Prostate gland (tissue), 2 donors: ENCODE data around the gene TRIM7. TPM values are rescaled to one million over a fixed set of nuclear protein-coding genes. Genes with fewer than 3 reads are reported as not detected.
"Not testable (repeated sequence)": the region's sequence is repeated elsewhere in the genome, so short reads cannot be mapped to it uniquely, and the experiment has no call there.

Experiments used
- DNase-seq: peaks from one replicate; pipeline ENCODE4 v3.0.0-alpha.2; 2019; ENCODE audit warnings: low spot score
- H3K27ac ChIP-seq, 2 donors: fragments of 200-600 bp; sonication (generic); 2 replicates each; pipeline ENCODE4 v1.5.1; 2017 to 2019
- H3K27me3 ChIP-seq: fragments of 200-600 bp; sonication (generic); replicated peaks from 2 replicates; pipeline ENCODE4 v1.5.1; 2019; ENCODE audit not compliant: insufficient read depth
- H3K36me3 ChIP-seq, 2 donors: fragments of 200-600 bp; sonication (generic); 1 replicate in 1 of 2; 2 replicates in 1 of 2; pipeline versions ENCODE4 v1.5.1 to v1.8.1; 2017 to 2019
- H3K4me1 ChIP-seq: fragments of 200-600 bp; sonication (generic); replicated peaks from 2 replicates; pipeline ENCODE4 v1.5.1; 2019
- H3K4me3 ChIP-seq, 2 donors: fragments of 200-600 bp; sonication (generic); 2 replicates each; pipeline ENCODE4 v1.5.1; 2017 to 2019
- H3K9me3 ChIP-seq: fragments of 200-600 bp; sonication (generic); 2 replicates; pipeline ENCODE4 v1.5.1; 2017
- POLR2A ChIP-seq: fragments of 450-650 bp; IDR thresholded peaks from one replicate; pipeline ENCODE4 v1.6.1; 2016; ENCODE audit warnings: antibody characterized with exemption, mild to moderate bottlenecking
- POLR2AphosphoS5 ChIP-seq: sonication (generic); formaldehyde crosslinking; IDR thresholded peaks from one replicate; pipeline ENCODE4 v1.6.1; 2017; ENCODE audit warnings: antibody characterized with exemption
- WGBS: methylation state at CpG from one replicate; pipeline ENCODE4 v1.1.5; 2018; 5-methylcytosine and 5-hydroxymethylcytosine counted together
- intact Hi-C: fragments of 100-400 bp; cut with DNase I; formaldehyde crosslinking; loops from one replicate; pipeline ENCODE4 v1.14.2; 2022
- total RNA-seq, 2 donors: library from RNA; depleted of rRNA; stranded (reverse); fragments of >200 nt; gene quantifications; one replicate each; pipeline ENCODE4 v1.1.0, GENCODE V29; 2016
- TF ChIP-seq, protein P1 (sequence below), 4 experiments: fragments of 200-600 bp in 2 of 4; fragments of 450-650 bp in 2 of 4; sonication (generic) in 2 of 4; IDR thresholded peaks; 1 replicate in 3 of 4; 2 replicates in 1 of 4; pipeline ENCODE4 v1.5.1; 2016 to 2019; ENCODE audit warnings: antibody characterized with exemption in 4 of 4, mild to moderate bottlenecking in 2 of 4, moderate library complexity in 2 of 4

TRIM7 gene
- total RNA-seq, 2 donors from 2014 or later = 4.5 to 6.4 TPM

DNA sequence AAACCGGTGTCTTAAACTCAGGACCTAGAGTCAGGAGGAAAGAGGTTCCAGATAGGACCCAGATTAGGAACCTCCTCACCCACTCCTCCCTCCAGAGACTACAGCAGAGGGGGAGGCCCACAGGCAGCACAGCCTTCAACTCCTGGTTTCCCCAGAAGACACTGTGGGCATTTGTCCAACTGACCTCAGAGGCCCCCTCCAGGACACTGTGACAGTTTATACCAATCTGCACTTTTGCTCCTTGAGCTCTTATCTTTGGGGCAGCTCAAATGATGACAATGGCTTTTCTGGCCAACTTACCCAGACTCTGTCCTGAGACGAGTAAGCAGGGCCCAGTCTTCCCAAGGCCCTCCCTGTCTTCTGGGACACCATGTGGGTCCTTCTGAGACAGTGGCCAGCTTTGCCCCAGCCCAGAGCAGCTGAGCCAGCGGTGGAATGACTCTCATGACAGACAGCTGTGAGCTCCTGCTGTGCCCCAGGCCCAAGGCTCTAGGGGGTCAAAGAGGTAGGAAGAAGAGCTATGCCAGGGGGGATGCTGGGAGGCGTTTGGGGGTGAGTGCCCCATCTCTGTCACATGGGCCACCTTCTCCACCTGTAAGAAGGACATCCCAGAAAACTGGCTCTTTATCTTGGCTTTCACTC lies 43.3 kb downstream of the TRIM7 start:
- Histone ChIP-seq H3K4me1 (no peaks in the 10 kb centered on the region), H3K4me3 (no peak overlapping the region), H3K9me3 (no peaks in the 10 kb centered on the region), H3K27me3 (peaks cover under 1% of the 10 kb centered on the region), H3K27ac (no peak overlapping the region), H3K36me3 (no peaks in the 10 kb centered on the region)
- TF ChIP-seq, protein P1, sequence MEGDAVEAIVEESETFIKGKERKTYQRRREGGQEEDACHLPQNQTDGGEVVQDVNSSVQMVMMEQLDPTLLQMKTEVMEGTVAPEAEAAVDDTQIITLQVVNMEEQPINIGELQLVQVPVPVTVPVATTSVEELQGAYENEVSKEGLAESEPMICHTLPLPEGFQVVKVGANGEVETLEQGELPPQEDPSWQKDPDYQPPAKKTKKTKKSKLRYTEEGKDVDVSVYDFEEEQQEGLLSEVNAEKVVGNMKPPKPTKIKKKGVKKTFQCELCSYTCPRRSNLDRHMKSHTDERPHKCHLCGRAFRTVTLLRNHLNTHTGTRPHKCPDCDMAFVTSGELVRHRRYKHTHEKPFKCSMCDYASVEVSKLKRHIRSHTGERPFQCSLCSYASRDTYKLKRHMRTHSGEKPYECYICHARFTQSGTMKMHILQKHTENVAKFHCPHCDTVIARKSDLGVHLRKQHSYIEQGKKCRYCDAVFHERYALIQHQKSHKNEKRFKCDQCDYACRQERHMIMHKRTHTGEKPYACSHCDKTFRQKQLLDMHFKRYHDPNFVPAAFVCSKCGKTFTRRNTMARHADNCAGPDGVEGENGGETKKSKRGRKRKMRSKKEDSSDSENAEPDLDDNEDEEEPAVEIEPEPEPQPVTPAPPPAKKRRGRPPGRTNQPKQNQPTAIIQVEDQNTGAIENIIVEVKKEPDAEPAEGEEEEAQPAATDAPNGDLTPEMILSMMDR (IDR thresholded peaks at IDR 0.05) = no peak
- TF ChIP-seq POLR2AphosphoS5 = no peak
- no peak for TF ChIP-seq POLR2A
- intact Hi-C loops = loop anchor here (5.0 kb wide), 2 partner anchors 294 to 379 kb away; no protein-coding TSS in a partner anchor
- 84% methylated on average over 4 of the region's 4 CpGs for WGBS
- no peak for DNase-seq

DNA sequence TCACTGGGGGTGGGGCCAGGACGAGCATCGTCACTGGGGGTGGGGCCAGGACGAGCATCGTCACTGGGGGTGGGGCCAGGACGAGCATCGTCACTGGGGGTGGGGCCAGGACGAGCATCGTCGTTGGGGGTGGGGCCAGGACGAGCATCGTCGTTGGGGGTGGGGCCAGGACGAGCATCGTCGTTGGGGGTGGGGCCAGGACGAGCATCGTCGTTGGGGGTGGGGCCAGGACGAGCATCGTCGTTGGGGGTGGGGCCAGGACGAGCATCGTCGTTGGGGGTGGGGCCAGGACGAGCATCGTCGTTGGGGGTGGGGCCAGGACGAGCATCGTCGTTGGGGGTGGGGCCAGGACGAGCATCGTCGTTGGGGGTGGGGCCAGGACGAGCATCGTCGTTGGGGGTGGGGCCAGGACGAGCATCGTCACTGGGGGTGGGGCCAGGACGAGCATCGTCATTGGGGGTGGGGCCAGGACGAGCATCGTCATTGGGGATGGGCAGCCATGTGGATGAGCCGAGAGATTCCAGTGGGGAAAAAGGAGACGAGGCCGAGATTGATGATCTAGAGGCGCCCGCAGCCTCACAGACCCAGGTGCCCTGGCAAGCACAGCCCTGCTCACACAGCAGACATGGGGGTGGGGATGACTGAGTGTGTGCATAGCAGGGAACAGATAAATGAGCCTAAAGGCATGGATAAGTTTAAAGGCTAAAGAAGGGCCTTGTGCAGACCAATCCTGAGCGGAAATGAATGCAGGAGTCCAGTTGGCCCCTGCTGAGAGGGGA lies 44.1 kb downstream of the TRIM7 start:
- not testable (repeated sequence) for H3K4me1 ChIP-seq, H3K4me3 ChIP-seq, H3K27me3 ChIP-seq, H3K27ac ChIP-seq, DNase-seq, H3K36me3 ChIP-seq, H3K9me3 ChIP-seq
- intact Hi-C loops = loop anchor here (5.0 kb wide), 2 partner anchors 294 to 379 kb away; no protein-coding TSS in a partner anchor
- WGBS = 16% methylated on average over 18 of the region's 48 CpGs

DNA sequence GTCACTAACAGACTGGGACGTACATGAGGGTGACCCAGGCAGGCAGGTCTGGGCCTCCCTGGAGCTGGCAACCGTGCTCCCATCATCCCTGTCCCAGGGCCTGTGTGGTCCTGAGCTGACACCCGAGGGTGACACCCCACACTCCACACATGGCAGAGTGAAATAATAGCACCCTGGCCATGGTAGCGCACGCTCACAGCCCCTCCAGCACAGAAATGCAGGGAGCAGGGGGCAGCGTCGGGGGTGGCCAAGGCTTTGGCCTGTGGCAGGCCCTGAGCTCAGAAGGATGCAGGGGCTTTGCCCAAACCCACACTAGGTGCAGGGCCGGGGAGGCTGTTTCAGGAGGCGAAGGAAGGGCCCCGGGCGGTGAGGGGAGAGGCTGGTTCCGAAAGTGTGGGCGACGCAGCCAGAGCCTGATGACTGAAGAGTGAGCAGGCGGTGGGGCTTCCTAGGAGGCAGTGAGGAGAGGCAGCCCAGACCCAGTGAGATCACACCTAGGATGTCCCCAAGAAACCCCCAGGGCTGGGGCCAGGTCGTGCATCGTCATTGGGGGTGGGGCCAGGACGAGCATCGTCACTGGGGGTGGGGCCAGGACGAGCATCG lies 44.7 kb downstream of the TRIM7 start:
- no peak overlapping the region for H3K27ac ChIP-seq
- DNase-seq = no peak
- no peak overlapping the region for H3K4me3 ChIP-seq
- TF ChIP-seq, protein P1 (IDR thresholded peaks at IDR 0.05) = no peak
- no peak for TF ChIP-seq POLR2AphosphoS5
- TF ChIP-seq POLR2A = no peak
- WGBS = 52% methylated on average over 19 of the region's 21 CpGs
- no peaks in the 10 kb centered on the region for H3K36me3 ChIP-seq
- H3K9me3 ChIP-seq = no peaks in the 10 kb centered on the region
- no peaks in the 10 kb centered on the region for H3K4me1 ChIP-seq
- no peaks in the 10 kb centered on the region for H3K27me3 ChIP-seq
- intact Hi-C loops = loop anchor here (5.0 kb wide), 2 partner anchors 293 to 378 kb away; no protein-coding TSS in a partner anchor

DNA sequence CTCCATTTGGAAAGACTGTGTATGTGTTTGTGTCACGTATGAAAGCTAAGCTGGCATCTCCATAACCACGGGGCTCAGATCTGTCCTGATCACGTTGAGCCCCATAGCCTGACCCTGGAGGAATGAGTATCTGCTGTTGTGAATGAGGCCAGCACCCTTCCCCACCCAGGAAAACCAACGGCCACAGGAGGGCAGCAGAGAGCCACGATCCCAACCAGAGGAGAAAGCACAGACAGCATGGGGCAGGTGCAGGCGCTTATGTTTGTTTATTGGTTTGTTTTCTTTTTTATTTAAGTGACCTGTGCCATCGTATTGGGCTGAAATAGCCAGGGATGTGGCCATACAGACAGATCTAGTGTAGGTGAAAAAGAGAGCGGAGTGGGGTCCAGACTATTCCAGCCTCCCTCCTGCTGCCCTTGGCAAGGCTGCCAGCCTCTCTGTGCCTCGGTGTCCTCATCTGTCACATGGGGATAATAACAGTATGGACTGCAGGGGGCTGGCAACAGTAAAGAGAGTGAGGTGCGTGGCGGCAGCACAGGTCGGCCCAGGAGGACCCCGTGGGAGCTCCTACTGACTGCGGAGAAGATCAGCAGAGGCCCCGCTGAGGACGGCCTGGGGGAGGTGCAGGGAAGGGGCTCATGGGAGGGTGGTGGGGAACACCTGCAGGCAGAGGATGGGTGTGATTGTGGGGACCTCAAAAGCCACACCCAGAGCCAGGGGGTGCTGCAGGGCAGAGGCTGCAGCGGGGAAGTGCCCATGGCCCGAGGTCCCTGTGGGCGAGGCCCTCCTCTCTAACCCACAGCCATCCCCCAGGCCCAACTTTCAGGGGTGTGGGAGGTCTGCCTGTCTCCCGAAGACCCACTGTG lies 45.5 kb downstream of the TRIM7 start:
- Histone ChIP-seq H3K9me3 (no peaks in the 10 kb centered on the region), H3K4me1 (no peaks in the 10 kb centered on the region), H3K4me3 (no peak overlapping the region), H3K27ac (no peak overlapping the region), H3K27me3 (no peaks in the 10 kb centered on the region), H3K36me3 (no peaks in the 10 kb centered on the region)
- WGBS = 51% methylated on average over 19 of the region's 20 CpGs
- TF ChIP-seq, protein P1 (IDR thresholded peaks at IDR 0.05) = peak; percentile 55 to 84 (median 82)
- TF ChIP-seq POLR2AphosphoS5 (peak; percentile 37), POLR2A (no peak)
- peak; percentile 81 for DNase-seq
- intact Hi-C loops = loop anchor here (5.0 kb wide), 2 partner anchors 292 to 377 kb away; no protein-coding TSS in a partner anchor
